Measurements from ENCODE around the gene ZNF429. TPM values are rescaled to one million over a fixed set of nuclear protein-coding genes. Genes with fewer than 3 reads are reported as not detected.
"Not testable (repeated sequence)": the region's sequence is repeated elsewhere in the genome, so short reads cannot be mapped to it uniquely, and the experiment has no call there.

ZNF429 gene
- polyA plus RNA-seq, 1 donor (not counting 4 experiments of a cell fraction or from before 2014, with no cell fraction given): 4.4 TPM

DNA sequence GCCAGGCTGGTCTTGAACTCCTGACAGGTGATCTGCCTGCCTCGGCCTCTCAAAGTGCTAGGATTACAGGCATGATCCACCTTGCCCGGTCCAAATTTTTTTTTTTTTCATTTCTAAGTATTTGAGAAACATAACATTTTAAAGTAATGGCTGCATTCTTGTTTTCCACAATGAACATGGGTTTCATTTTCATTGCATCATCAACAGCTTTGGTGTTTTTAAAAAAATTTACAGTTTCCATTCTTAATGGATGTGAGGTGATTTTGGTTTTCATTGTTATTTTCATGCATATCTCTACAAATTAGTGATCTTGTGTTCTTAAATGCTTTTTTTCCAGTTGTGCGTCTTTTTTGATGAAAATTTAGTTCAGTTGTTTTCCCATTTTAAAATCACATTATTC lies 27.5 kb downstream of the ZNF429 start:
- Histone ChIP-seq H3K4me3 (ENCODE audit: control insufficient read depth in 2 of 3, extremely low read depth in 1 of 3, insufficient read depth in 2 of 3, low read depth in 1 of 3, low read length in 3 of 3) (no peak overlapping the region), H3K36me3 (ENCODE audit: control insufficient read depth in 2 of 2, extremely low read depth in 1 of 2, insufficient read depth in 2 of 2, low read length in 2 of 2) (peaks cover 0 to 5% of the 10 kb centered on the region in 2 experiments), H3K27me3 (ENCODE audit: control insufficient read depth, extremely low read depth, insufficient read depth, low read length) (no peaks in the 10 kb centered on the region), H3K9me1 (ENCODE audit: control insufficient read depth, extremely low read depth, insufficient read depth, low read length) (no peaks in the 10 kb centered on the region), H3K4me2 (ENCODE audit: control insufficient read depth, extremely low read depth, insufficient read depth, low read depth, low read length) (no peak overlapping the region), H2AFZ (ENCODE audit: control insufficient read depth, low read length) (no peak overlapping the region), H3K9ac (ENCODE audit: control insufficient read depth, extremely low read depth, insufficient read depth, low read length) (no peak overlapping the region), H3K4me1 (ENCODE audit: control insufficient read depth, extremely low read depth, insufficient read depth, low read length) (no peaks in the 10 kb centered on the region), H3K79me2 (ENCODE audit: control insufficient read depth, insufficient read depth, low read length) (no peaks in the 10 kb centered on the region), H4K20me1 (ENCODE audit: control insufficient read depth, extremely low read depth, insufficient read depth, low read length) (no peaks in the 10 kb centered on the region), H3K27ac (ENCODE audit: control insufficient read depth, insufficient read depth, low read length) (no peak overlapping the region), H3K9me3 (ENCODE audit: control insufficient read depth, low read depth, low read length) (peaks cover 9% of the 10 kb centered on the region)
- TF ChIP-seq, protein P1, sequence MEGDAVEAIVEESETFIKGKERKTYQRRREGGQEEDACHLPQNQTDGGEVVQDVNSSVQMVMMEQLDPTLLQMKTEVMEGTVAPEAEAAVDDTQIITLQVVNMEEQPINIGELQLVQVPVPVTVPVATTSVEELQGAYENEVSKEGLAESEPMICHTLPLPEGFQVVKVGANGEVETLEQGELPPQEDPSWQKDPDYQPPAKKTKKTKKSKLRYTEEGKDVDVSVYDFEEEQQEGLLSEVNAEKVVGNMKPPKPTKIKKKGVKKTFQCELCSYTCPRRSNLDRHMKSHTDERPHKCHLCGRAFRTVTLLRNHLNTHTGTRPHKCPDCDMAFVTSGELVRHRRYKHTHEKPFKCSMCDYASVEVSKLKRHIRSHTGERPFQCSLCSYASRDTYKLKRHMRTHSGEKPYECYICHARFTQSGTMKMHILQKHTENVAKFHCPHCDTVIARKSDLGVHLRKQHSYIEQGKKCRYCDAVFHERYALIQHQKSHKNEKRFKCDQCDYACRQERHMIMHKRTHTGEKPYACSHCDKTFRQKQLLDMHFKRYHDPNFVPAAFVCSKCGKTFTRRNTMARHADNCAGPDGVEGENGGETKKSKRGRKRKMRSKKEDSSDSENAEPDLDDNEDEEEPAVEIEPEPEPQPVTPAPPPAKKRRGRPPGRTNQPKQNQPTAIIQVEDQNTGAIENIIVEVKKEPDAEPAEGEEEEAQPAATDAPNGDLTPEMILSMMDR (optimal IDR thresholded peaks at IDR 0.05 in 1 of 3, IDR thresholded peaks at IDR 0.05 in 1 of 3, conservative IDR thresholded peaks at IDR 0.05 in 1 of 3; ENCODE audit: extremely low read depth in 1 of 3, insufficient read depth in 2 of 3, low read length in 3 of 3): no peak
- no peak for TF ChIP-seq EZH2 (IDR thresholded peaks at IDR 0.05; ENCODE audit: low read length)
- dilution Hi-C loops (cut with MboI; ENCODE audit: extremely low pct_ligation_motif_present, low sequenced_read_pairs): no loop called here
- no peak for DNase-seq (ENCODE audit: low read depth, low spot score)
- FAIRE-seq: no peak

DNA sequence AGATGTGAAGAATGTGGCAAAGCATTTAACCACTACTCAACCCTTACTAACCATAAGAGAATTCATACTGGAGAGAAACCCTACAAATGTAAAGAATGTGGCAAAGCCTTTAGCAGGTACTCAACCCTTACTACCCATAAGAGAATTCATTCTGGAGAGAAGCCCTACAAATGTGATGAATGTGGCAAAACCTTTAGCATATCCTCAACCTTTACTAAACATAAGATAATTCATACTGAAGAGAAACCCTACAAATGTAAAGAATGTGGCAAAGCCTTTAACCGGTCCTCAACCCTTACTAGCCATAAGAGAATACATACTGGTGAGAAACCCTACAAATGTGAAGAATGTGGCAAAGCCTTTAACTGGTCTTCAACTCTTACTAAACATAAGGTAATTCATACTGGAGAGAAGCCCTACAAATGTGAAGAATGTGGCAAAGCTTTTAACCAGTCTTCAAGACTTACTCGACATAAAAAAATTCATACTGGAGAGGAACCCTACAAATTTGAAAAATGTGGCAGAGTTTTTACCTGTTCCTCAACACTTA lies 31.4 kb downstream of the ZNF429 start:
- H3K27ac ChIP-seq (ENCODE audit: control insufficient read depth, insufficient read depth, low read length); DNase-seq (ENCODE audit: low read depth, low spot score); H3K4me1 ChIP-seq (ENCODE audit: control insufficient read depth, extremely low read depth, insufficient read depth, low read length); H3K4me2 ChIP-seq (ENCODE audit: control insufficient read depth, extremely low read depth, insufficient read depth, low read depth, low read length); H2AFZ ChIP-seq (ENCODE audit: control insufficient read depth, low read length); H4K20me1 ChIP-seq (ENCODE audit: control insufficient read depth, extremely low read depth, insufficient read depth, low read length); FAIRE-seq; H3K36me3 ChIP-seq (ENCODE audit: control insufficient read depth in 2 of 2, extremely low read depth in 1 of 2, insufficient read depth in 2 of 2, low read length in 2 of 2); H3K9me3 ChIP-seq (ENCODE audit: control insufficient read depth, low read depth, low read length); H3K9me1 ChIP-seq (ENCODE audit: control insufficient read depth, extremely low read depth, insufficient read depth, low read length); dilution Hi-C loops (cut with MboI; ENCODE audit: extremely low pct_ligation_motif_present, low sequenced_read_pairs); H3K27me3 ChIP-seq (ENCODE audit: control insufficient read depth, extremely low read depth, insufficient read depth, low read length); H3K4me3 ChIP-seq (ENCODE audit: control insufficient read depth in 2 of 3, extremely low read depth in 1 of 3, insufficient read depth in 2 of 3, low read depth in 1 of 3, low read length in 3 of 3); H3K79me2 ChIP-seq (ENCODE audit: control insufficient read depth, insufficient read depth, low read length); H3K9ac ChIP-seq (ENCODE audit: control insufficient read depth, extremely low read depth, insufficient read depth, low read length): not testable (repeated sequence)

DNA sequence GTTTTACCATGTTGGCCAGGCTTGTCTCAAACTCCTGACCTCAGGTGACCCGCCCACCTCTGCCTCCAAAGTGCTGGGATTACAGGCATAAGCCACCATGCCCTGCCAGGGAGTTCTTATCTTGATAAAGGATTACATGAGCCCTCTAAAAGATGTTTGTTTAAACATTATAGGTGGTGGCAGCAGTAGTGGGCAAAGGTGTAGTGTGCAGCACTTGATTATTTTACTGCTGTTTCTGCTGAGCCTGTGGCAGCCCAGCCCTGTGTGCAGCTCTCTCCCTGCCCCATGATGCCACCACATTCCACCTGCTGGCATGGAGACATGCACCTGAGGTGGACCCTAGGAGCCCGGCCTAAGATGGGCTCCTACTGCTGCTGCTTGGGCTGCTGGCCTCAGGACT lies 54.0 kb downstream of the ZNF429 start:
- Histone ChIP-seq H3K27ac (ENCODE audit: control insufficient read depth, insufficient read depth, low read length) (no peak overlapping the region), H2AFZ (ENCODE audit: control insufficient read depth, low read length) (no peak overlapping the region), H3K27me3 (ENCODE audit: control insufficient read depth, extremely low read depth, insufficient read depth, low read length) (no peaks in the 10 kb centered on the region), H3K4me3 (ENCODE audit: control insufficient read depth in 2 of 3, extremely low read depth in 1 of 3, insufficient read depth in 2 of 3, low read depth in 1 of 3, low read length in 3 of 3) (no peak overlapping the region), H3K4me2 (ENCODE audit: control insufficient read depth, extremely low read depth, insufficient read depth, low read depth, low read length) (no peak overlapping the region), H3K9me1 (ENCODE audit: control insufficient read depth, extremely low read depth, insufficient read depth, low read length) (no peaks in the 10 kb centered on the region), H3K9ac (ENCODE audit: control insufficient read depth, extremely low read depth, insufficient read depth, low read length) (no peak overlapping the region), H3K9me3 (ENCODE audit: control insufficient read depth, low read depth, low read length) (peaks cover 4% of the 10 kb centered on the region), H4K20me1 (ENCODE audit: control insufficient read depth, extremely low read depth, insufficient read depth, low read length) (no peaks in the 10 kb centered on the region), H3K4me1 (ENCODE audit: control insufficient read depth, extremely low read depth, insufficient read depth, low read length) (no peaks in the 10 kb centered on the region), H3K79me2 (ENCODE audit: control insufficient read depth, insufficient read depth, low read length) (no peaks in the 10 kb centered on the region), H3K36me3 (ENCODE audit: control insufficient read depth in 2 of 2, extremely low read depth in 1 of 2, insufficient read depth in 2 of 2, low read length in 2 of 2) (no peaks in the 10 kb centered on the region)
- TF ChIP-seq EZH2 (IDR thresholded peaks at IDR 0.05; ENCODE audit: low read length): no peak
- TF ChIP-seq, protein P1 (optimal IDR thresholded peaks at IDR 0.05 in 1 of 3, IDR thresholded peaks at IDR 0.05 in 1 of 3, conservative IDR thresholded peaks at IDR 0.05 in 1 of 3; ENCODE audit: extremely low read depth in 1 of 3, insufficient read depth in 2 of 3, low read length in 3 of 3): no peak
- no peak for DNase-seq (ENCODE audit: low read depth, low spot score)
- FAIRE-seq: no peak
- dilution Hi-C loops (cut with MboI; ENCODE audit: extremely low pct_ligation_motif_present, low sequenced_read_pairs): no loop called here

All from keratinocyte (primary cell).